ENCODE measurements around the gene CAMK2B.

DNA sequence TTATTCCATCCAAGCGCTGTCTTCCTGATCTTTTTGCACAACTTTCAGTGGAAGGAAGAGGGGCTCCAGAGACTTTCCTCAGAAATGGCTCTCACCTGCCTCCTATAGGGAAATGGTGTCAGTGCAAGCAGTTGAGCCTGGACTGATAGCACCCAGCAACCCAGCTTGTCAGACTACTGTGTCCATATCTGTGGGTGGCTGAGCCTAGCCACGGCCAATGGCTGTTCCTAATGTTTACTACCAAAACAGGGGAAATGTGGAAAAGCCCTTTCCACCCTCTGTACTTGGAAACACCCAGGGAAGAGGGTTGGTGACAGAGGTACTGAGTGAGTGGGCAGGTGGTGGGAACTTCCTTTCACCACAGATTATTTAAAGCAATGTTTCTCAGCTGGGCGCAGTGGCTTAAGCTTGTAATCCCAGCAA, 128.9 kb downstream of the CAMK2B start:
- TF ChIP-seq, protein P1, sequence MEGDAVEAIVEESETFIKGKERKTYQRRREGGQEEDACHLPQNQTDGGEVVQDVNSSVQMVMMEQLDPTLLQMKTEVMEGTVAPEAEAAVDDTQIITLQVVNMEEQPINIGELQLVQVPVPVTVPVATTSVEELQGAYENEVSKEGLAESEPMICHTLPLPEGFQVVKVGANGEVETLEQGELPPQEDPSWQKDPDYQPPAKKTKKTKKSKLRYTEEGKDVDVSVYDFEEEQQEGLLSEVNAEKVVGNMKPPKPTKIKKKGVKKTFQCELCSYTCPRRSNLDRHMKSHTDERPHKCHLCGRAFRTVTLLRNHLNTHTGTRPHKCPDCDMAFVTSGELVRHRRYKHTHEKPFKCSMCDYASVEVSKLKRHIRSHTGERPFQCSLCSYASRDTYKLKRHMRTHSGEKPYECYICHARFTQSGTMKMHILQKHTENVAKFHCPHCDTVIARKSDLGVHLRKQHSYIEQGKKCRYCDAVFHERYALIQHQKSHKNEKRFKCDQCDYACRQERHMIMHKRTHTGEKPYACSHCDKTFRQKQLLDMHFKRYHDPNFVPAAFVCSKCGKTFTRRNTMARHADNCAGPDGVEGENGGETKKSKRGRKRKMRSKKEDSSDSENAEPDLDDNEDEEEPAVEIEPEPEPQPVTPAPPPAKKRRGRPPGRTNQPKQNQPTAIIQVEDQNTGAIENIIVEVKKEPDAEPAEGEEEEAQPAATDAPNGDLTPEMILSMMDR (IDR thresholded peaks at IDR 0.05), result peak; percentile 52 to 66 (median 59)
- TF ChIP-seq EP300 (IDR thresholded peaks at IDR 0.05), result no peak
